Fibroblast of lung (primary cell): Measurements from ENCODE around the gene SPECC1L. TPM values are rescaled to one million over a fixed set of nuclear protein-coding genes. Genes with fewer than 3 reads are reported as not detected.
"Not testable (repeated sequence)": the region's sequence is repeated elsewhere in the genome, so short reads cannot be mapped to it uniquely, and the experiment has no call there.

Experiments
- DNase-seq, 2 donors: peaks; one replicate each; pipeline versions ENCODE4 v3.0.0 to v3.0.0-alpha.2; 2010; ENCODE audit warnings: low read depth in 2 of 2
- H2AFZ ChIP-seq: 2 replicates; pipeline ENCODE4 v1.5.1; 2012; ENCODE audit warnings: low read length, control low read depth, inconsistent platforms
- H3K27ac ChIP-seq: 2 replicates; pipeline ENCODE4 v1.5.1; 2011; ENCODE audit warnings: low read length, control low read depth; ENCODE audit not compliant: insufficient read depth
- H3K27me3 ChIP-seq: 2 replicates; pipeline ENCODE4 v1.5.1; 2011; ENCODE audit warnings: mild to moderate bottlenecking, low read length; ENCODE audit not compliant: control insufficient read depth, insufficient read depth
- H3K36me3 ChIP-seq: 2 replicates; pipeline ENCODE4 v1.5.1; 2011; ENCODE audit warnings: low read length; ENCODE audit not compliant: control insufficient read depth, insufficient read depth
- H3K4me1 ChIP-seq: 2 replicates; pipeline ENCODE4 v1.5.1; 2011; ENCODE audit warnings: low read length; ENCODE audit not compliant: control insufficient read depth, insufficient read depth; ENCODE audit errors: extremely low read depth
- H3K4me2 ChIP-seq: 2 replicates; pipeline ENCODE4 v1.5.1; 2011; ENCODE audit warnings: low read length, control low read depth; ENCODE audit not compliant: insufficient read depth; ENCODE audit errors: extremely low read depth
- H3K4me3 ChIP-seq, 4 experiments: fragments of 200-600 bp in 1 of 4; sonication (generic) in 1 of 4; replicated peaks in 1 of 4; 2 replicates each; pipeline ENCODE4 v1.5.1; 2011 to 2016; ENCODE audit warnings: low read length in 4 of 4, low read depth in 3 of 4, mild to moderate bottlenecking in 3 of 4, control low read depth in 2 of 4, inconsistent platforms in 1 of 4, mixed read lengths in 1 of 4; ENCODE audit not compliant: insufficient read depth in 1 of 4; ENCODE audit errors: control extremely low read depth in 1 of 4
- H3K79me2 ChIP-seq: 2 replicates; pipeline ENCODE4 v1.5.1; 2012; ENCODE audit warnings: mild to moderate bottlenecking, low read length, inconsistent platforms; ENCODE audit not compliant: control insufficient read depth, insufficient read depth
- H3K9ac ChIP-seq: 2 replicates; pipeline ENCODE4 v1.5.1; 2011; ENCODE audit warnings: mild to moderate bottlenecking, low read length, control low read depth; ENCODE audit not compliant: insufficient read depth
- H3K9me3 ChIP-seq: 2 replicates; pipeline ENCODE4 v1.5.1; 2012; ENCODE audit warnings: low read depth, low read length; ENCODE audit not compliant: control insufficient read depth, insufficient read depth
- H4K20me1 ChIP-seq: 2 replicates; pipeline ENCODE4 v1.5.1; 2011; ENCODE audit warnings: low read length; ENCODE audit not compliant: control insufficient read depth, insufficient read depth; ENCODE audit errors: extremely low read depth
- EZH2 ChIP-seq: IDR thresholded peaks from 2 replicates; pipeline ENCODE4 v1.5.1; 2012; ENCODE audit warnings: low read length, control low read depth, mild to moderate bottlenecking; ENCODE audit errors: missing control alignments
- polyA plus RNA-seq, 2 donors: library from polyadenylated mRNA; depleted of rRNA in 1 of 2; stranded (reverse) in 1 of 2; unstranded in 1 of 2; fragments of >200 nt; gene quantifications; 2 replicates each; pipeline ENCODE4 v1.2.1, GENCODE V29; 2011 to 2012; ENCODE audit warnings: missing spikeins in 1 of 2
- total RNA-seq: library from RNA; depleted of rRNA; stranded (reverse); fragments of >200 nt; gene quantifications from 2 replicates; pipeline ENCODE4 v1.2.1, GENCODE V29; 2014

Gene SPECC1L
- total and polyA plus RNA-seq, 2 donors (not counting 1 experiment from before 2014, with no cell fraction given), result 40.3 to 46.2 TPM

DNA sequence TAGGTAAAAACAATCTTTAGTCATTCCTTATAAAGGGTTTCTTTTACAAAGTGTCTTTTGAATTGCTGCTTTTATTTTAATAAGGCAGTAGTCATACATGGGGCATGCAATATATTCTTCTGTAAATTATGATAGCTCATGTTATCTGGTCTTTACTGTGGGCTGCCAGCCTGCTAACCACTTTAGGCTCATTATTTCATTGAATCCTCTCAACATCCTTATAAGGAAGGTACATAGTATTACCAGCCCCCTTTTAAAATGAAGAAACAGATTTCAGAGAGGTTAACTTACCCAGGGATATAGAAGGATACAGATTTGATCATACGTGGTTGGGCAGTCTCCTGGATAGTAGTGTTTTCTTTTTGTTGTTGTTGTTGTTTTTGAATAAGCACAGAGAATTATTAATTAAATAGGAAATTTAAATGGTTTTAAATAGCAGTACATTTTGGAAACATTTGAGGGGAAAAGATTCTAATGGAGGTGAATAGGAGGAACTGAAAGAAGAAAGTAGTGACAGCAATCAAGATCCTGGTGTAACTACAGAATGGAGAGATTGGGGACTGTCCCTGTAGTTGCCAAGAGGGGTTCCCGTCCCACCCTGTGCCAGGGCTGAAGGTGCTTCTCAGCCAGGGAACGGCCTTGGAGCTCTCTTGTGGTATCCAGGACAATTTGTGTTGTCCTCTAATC lies 21.0 kb downstream of the SPECC1L start:
- no peak overlapping the region for H3K4me2 ChIP-seq
- no peaks in the 10 kb centered on the region for H3K27me3 ChIP-seq
- H3K9me3 ChIP-seq, result no peaks in the 10 kb centered on the region
- H4K20me1 ChIP-seq, result no peaks in the 10 kb centered on the region
- DNase-seq, result no peak
- peaks cover 49% of the 10 kb centered on the region for H3K79me2 ChIP-seq
- H3K4me1 ChIP-seq, result peaks cover 28% of the 10 kb centered on the region
- H3K27ac ChIP-seq, result no peak overlapping the region
- no peak overlapping the region for H3K9ac ChIP-seq
- TF ChIP-seq EZH2, result no peak
- H3K36me3 ChIP-seq, result no peaks in the 10 kb centered on the region
- no peak overlapping the region for H3K4me3 ChIP-seq
- no peak overlapping the region for H2AFZ ChIP-seq

DNA sequence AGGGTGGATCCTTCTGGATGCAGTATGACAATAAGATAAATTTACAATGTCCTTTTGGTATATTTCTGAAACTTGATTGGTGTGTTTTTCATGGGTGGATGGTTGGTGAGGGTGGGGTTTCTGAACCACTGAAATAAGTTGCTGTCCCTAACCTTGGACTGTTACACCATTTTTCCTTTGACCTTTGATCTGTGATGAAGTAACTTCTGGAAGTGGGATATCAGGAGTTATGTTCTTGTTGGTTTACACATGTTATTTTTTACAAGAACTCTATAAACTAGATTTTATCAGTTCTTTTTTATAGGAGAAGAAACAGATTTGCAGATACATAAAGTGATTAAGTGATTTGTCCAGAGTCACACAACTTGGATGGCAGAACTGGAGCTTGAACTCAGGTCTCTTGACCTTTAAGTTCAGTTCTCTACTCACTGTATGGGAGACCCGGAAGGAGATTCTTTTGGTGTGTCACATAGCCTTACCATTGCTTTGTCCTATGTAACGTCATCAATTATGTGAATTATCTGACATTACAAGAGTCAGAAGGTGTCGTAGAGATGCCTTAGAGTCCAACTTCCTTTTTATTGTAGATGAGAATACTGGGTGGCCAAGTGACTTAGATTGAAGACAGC lies 21.7 kb downstream of the SPECC1L start:
- H3K36me3 ChIP-seq, H4K20me1 ChIP-seq, H3K27ac ChIP-seq, H3K9ac ChIP-seq, H3K4me2 ChIP-seq, DNase-seq, H3K27me3 ChIP-seq, H3K4me3 ChIP-seq, H3K9me3 ChIP-seq, H2AFZ ChIP-seq: not testable (repeated sequence)
- H3K4me1 ChIP-seq, result peaks cover 26% of the 10 kb centered on the region
- peaks cover 45% of the 10 kb centered on the region for H3K79me2 ChIP-seq

DNA sequence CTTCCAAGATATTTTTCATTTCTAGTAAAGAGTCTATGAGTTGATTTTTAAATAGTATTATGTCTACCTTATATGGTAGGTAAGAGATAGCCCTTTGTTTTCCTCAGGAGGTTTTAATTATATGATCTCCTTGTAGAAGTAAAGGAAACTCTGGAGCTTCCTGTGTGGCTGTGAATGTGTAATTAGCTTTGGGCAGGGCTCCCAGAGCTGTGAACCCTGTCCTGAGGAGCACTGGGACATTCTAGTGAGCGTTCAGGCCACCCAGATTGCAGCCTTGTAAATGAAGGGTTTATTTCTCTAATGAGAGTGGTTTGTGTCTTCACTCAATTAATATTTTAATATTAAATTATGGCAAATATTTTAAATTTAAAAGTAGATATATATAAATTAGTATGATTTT lies 24.3 kb downstream of the SPECC1L start:
- H3K4me1 ChIP-seq, result peaks cover 18% of the 10 kb centered on the region
- not testable (repeated sequence) for H2AFZ ChIP-seq, H3K9ac ChIP-seq, H3K36me3 ChIP-seq, H3K27me3 ChIP-seq, DNase-seq, H3K27ac ChIP-seq, H4K20me1 ChIP-seq, H3K9me3 ChIP-seq, H3K4me3 ChIP-seq, H3K4me2 ChIP-seq
- peaks cover 47% of the 10 kb centered on the region for H3K79me2 ChIP-seq

DNA sequence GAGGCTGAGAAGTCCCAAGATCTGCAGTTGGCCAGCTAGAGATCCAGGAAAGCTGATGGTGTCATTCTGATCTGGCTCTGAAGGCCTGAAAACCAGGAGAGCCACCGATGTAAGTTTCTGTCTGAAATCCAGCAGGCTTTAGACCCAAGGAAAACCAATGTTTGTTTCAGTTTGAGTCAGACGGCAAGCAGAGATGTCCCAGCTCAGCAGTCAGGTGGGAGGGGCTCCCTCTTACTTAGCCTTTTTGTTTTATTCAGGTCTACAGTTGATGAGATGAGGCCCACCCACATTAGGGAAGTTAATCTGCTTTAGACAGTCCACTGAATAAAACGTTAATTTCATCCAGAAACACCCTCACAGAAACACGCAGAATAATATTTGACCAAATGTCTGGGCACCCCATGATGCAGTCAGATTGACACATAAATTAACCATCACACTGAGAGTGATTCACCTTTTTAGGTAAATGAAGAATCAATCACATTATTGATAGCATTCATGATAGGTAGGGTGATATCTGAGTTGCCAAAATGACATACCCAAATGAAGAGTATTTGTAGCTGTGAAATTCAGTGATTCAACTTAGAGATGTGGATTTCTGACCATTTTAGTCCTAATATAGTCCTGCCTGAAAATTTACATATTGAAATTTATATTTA lies 28.0 kb downstream of the SPECC1L start:
- H3K9ac ChIP-seq, H3K27ac ChIP-seq, H3K36me3 ChIP-seq, DNase-seq, H4K20me1 ChIP-seq, H3K4me3 ChIP-seq, H3K9me3 ChIP-seq, H2AFZ ChIP-seq, H3K27me3 ChIP-seq: not testable (repeated sequence)
- H3K4me1 ChIP-seq, result peaks cover 14% of the 10 kb centered on the region
- H3K4me2 ChIP-seq, result peak overlapping the region; percentile 44
- peaks cover 30% of the 10 kb centered on the region for H3K79me2 ChIP-seq

DNA sequence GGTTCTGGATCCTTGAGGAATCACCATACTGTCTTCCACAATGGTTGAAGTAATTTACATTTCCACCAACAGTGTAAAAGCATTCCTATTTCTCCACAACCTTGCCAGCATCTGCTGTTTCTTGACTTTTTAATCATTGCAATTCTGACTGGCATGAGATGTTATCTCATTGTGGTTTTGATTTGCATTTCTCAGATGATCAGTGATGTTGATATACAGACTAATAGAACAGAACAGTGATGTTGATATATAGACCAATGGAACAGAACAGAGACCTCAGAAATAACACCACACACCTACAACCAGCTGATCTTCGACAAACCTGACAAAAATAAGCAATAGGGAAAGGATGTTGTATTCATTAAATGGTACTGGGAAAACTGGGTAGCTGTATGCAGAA lies 29.9 kb downstream of the SPECC1L start:
- H3K36me3 ChIP-seq, H3K4me2 ChIP-seq, H2AFZ ChIP-seq, DNase-seq, H3K9ac ChIP-seq, H3K27ac ChIP-seq, H3K9me3 ChIP-seq, H4K20me1 ChIP-seq, H3K27me3 ChIP-seq, H3K4me3 ChIP-seq: not testable (repeated sequence)
- H3K4me1 ChIP-seq, result peaks cover 14% of the 10 kb centered on the region
- peaks cover 27% of the 10 kb centered on the region for H3K79me2 ChIP-seq
